Mucosa of gallbladder (tissue), 1 donor: ENCODE data around the gene SPIRE2. TPM values are rescaled to one million over a fixed set of nuclear protein-coding genes. Genes with fewer than 3 reads are reported as not detected.
"Not testable (repeated sequence)": the region's sequence is repeated elsewhere in the genome, so short reads cannot be mapped to it uniquely, and the experiment has no call there.

Experiments
- DNase-seq: peaks from one replicate; pipeline ENCODE4 v3.0.0-alpha.2; 2020; ENCODE audit warnings: low spot score
- total RNA-seq: library from RNA; stranded (reverse); gene quantifications from one replicate; pipeline ENCODE4 v1.2.1, GENCODE V29; 2021
- donor health status: DM: no; HTN: no; CAD: no.

Gene SPIRE2
- total RNA-seq, 1 donor from 2014 or later: 19.9 TPM

- no peak for DNase-seq
These were observed 35.7 kb downstream of the SPIRE2 start for GRCh38 chr16:89863741-89864526.

- no peak for DNase-seq
These were observed 36.2 kb downstream of the SPIRE2 start for GRCh38 chr16:89864527-89864820.

DNA sequence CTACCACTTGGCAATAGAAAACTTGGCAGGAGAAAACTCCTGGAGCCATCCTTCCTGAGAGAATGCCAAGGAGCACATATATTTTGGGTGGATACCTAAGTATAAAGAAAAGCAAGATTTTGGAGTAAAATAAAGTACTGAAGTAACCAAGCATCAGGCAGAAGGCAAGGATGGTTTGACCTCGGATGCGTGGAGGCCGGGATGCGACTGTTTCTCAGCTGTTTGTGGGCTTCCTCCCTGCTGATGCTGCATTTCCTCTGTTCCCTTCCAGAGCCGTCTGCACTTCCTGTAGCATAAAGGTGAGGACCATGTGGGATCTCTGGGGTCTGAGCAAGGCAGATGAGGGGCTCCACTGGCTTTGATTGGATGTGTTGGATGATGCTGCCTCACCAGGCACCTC is 39.6 kb downstream of the SPIRE2 start:
- no peak for DNase-seq

- no peak for DNase-seq
These were observed 41.6 kb downstream of the SPIRE2 start for GRCh38 chr16:89869911-89870310.

- DNase-seq: no peak
These were observed 42.2 kb downstream of the SPIRE2 start for GRCh38 chr16:89870440-89870839.

DNA sequence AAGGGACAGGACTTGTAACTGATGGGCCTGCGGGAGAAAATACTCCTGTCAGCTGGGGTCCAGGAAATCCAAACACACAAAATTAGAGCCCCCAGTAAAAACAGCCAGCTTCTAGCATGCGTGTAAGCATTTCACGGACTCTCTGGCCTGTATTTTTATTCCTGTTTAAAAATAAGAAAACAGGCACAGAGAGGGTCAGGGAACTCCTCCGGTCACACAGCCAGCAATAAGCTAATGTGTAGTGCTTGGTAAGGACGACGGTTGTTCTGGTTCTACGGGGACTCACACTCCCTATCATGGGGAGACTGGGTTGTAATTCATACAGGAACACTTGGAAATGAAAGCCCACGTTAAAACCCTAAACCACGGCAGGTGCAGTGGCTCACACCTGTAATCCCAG is 43.6 kb downstream of the SPIRE2 start:
- no peak for DNase-seq

GRCh38 chr16:89873109-89873971 is 45.1 kb downstream of the SPIRE2 start, which contains the start of gene TCF25:
Gene TCF25 (plus strand): TSS chr16:89873592. CDS start chr16:89873668, 76 bp downstream.
- DNase-seq: peak; percentile 86

GRCh38 chr16:89873972-89874689 is 45.9 kb downstream of the SPIRE2 start:
- peak; percentile 96 for DNase-seq

GRCh38 chr16:89879123-89879522 is 50.8 kb downstream of the SPIRE2 start:
- not testable (repeated sequence) for DNase-seq

- no peak for DNase-seq
These were observed 52.4 kb downstream of the SPIRE2 start for GRCh38 chr16:89880477-89881367.

GRCh38 chr16:89881368-89881730 is 53.1 kb downstream of the SPIRE2 start:
- DNase-seq: no peak

DNA sequence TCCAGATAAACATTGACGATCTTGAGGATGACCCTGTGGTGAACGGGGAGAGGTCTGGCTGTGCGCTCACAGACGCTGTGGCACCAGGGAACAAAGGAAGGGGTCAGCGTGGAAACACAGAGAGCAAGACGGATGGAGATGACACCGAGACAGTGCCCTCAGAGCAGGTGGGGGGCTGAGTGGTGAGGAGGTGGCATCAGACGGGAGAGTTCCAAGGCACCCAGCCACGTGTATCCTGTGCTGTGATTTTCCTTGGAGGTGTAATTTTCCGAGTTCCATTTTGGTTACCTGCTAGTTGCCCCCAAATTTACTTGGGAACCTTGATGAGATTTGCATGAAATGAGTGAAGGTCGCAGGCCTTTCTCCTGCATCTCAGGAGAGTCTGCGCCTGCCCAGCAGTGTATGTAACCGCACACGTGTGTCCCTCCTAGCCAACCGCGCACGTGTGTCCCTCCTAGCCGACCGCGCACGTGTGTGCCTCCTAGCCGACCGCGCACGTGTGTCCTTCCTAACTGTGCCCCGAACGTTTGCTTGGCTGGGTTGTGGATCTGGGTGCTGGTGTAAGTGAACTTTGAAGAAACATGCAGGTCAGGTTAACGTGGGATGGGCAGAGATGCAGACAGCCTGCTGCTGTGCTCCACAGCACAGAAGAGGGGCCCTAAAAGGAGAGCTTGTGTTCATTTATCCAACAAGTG is 55.2 kb downstream of the SPIRE2 start:
- DNase-seq: no peak

DNA sequence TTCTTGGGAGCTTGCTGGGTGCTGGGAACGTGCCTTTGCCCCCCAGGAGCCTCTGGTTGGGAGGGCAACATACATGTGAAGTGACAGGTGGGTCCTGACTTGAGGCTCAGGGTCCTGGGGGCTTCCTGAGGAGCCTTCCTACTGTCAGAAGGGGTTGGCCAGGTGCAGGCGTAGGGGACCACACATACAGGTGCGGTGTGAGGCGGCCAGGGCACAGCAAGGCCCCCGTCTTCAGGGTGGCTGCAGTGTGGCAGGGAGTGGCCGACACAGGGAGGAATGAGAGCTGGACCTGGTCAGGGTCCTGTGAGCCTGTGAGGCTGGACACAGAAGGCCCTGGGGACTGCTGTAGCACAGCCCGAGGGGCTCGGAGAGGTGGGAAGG is 55.8 kb downstream of the SPIRE2 start:
- DNase-seq: no peak

- DNase-seq: no peak
These were observed 59.0 kb downstream of the SPIRE2 start for GRCh38 chr16:89887243-89887642.

- no peak for DNase-seq
These were observed 61.9 kb downstream of the SPIRE2 start for GRCh38 chr16:89890200-89890599.

DNA sequence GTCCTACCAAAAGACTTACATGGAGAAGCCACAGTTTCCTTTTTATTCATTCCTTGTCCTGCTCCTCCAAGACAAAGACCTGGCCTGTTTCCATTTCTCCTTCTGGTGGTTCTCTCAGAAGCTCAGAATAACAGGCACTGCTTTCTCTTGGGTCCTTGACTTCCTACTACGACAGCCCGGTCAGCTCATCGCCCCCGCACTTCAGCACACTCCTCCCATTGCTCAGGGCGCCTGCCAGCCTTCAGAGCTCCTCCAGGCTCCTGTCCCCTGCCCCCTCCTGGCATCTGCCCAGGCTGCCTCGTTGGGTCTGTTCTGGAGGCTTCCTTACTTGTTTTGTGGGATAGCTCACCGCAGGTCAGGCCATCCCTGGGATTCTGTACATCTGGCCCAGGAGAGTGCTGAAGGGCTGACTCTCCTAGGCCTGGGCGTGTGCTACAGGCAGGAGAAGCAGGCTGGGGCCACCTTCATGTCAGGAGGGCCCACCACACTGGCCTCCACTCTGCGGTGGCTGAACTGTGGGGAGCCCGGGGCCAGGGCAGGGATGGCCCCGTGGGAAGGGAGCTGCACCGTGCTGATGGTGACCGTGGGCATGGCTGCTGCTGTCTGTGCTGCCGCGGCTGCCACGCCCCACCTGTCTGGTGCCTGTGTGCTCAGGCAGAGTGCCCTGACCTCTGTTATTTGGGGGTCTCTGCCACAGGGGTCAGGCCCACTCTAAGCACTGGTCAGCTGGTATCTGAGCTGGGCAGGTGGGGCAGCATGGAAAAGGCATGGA is 62.8 kb downstream of the SPIRE2 start:
- DNase-seq: no peak

DNA sequence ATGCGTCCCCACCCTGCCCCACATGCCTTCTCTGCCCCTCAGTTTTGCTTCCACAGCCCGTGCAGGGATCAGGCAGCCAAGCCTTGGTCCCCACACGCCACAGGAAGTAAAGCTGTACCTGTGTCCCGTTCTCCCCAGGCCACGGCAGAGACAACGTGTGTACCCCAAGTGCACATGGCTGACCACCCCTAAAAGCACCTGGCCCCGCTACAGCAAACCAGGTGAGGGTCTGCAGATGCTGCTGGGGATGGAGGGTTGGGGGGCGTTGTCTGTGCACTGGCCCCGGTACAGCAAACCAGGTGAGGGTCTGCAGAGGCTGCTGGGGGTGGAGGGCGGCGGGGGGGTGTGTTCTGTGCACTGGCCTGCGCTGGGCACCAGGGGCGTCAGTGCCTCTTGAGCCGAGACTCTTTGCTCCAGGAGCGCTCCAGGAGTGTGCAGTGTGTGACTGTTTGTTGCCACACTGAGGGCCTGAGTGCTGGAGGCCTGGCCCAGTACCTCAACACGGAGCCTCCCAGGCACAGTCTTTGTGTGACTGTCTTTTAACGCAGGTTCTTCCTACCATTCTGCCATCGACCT is 63.9 kb downstream of the SPIRE2 start:
- DNase-seq: no peak

DNA sequence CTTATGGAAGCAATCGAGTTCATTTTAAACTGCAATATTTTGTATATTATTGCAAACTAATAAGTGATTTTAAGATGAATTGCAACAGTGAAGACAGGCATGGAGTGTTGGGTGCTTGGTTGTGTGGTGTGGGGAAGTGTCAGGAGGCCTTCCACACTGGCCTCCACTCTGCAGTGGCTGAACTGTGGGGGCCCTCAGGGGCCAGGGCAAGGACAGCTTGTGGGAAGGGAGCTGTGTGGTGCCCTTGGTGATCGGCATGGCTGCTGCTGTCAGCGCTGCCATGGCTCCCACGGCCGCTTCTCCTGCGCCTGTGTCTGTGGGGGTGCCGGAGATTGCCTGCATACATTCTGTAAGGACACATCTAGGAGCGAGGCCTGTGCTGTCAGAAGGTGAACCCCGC is 64.4 kb downstream of the SPIRE2 start:
- DNase-seq: no peak

DNA sequence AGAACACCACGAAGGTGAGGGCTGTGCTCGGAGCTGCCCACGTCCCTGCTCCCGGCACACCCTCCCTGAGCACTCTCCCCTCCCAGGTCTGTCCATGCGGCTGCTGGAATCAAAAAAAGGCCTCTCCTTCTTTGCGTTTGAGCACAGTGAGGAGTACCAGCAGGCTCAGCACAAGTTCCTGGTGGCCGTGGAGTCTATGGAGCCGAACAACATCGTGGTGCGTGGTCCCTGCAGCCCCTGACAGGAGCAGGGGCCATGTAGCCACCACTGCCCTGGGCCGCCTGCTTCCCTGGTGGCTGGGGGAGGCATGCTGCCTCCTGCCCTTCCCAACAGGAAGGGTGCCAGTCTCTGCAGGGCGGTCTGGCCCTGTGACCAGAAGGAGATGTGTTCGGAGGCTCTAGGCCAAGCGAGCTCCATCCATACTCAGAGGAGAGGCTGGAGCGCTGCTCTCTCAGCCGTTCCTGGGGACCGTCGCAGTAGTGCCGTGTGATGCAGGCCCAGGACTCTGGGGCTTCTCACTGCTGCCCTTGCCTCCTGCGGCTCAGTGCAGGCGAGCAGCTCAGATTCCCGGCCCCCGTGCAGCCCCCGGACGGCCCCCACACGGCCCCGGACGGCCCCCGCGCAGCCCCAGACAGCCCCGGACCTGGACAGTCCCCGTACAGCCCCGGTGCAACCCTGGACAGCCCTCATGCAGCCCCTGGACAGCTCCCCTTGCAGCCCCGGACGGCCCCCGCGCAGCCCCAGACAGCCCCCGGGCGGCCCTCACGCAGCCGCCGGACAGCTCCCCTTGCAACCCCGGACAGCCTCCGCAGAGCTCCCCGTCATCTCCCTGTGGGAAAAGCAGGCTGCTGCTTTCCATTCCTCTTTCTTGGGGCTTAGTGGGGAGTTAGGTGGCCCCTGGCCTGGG is 65.6 kb downstream of the SPIRE2 start:
- DNase-seq: no peak
